ENCODE measurements around the gene STAC3. TPM values are rescaled to one million over a fixed set of nuclear protein-coding genes. Genes with fewer than 3 reads are reported as not detected.
A peak's percentile ranks its signal among the peaks of the same experiment; 100 is the strongest.

The STAC3 gene
- total and polyA plus RNA-seq, 10 of the 15 experiments (the other 5 are each of a cell fraction or from before 2014, with no cell fraction given), result 0.49 to 9.9 (median 3.8) TPM

DNA sequence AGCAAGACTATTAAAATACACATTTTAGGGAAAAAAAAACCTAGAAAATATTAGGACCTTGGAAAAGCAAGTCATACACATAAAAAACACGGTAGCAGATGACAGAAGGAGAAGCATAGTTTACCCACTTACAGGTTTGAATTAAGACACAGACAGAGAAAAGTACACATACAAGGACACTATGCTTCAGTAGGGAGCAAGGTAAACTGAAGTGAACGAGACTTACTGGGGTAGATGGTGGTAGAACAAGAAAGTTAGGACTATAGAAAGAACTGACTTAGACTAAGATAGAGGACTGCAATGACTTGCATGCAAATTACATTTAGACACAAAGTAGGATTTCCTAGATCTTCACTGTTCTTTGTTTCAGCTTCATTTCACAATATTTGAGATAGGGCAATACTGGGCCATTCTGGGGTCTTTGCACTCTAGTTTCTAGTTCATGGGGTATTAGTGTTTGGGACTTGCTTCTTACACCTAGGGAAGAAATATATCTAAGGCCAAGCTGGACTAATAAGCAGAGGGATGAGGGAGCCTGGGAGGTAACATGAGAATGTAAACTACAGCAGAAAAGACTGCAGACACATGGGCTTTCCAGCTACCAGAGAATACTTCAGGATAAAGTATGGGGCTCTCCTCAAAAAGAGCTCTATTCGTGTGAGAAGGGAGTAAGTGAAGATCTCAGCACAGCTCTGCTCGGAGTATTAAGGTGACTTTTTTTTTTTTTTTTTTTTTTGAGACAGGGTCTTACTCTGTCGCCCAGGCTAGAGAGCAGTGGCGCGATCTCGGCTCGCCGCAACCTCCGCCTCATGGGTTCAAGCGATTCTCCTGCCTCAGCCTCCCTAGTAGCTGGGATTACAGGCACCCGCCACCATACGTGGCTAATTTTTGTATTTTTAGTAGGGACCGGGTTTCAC, 27.7 kb upstream of the STAC3 start:
- Histone ChIP-seq H3K4me3 (no peak overlapping the region), H3K4me2 (ENCODE audit: control insufficient read depth, insufficient read depth) (no peak overlapping the region), H2AFZ (ENCODE audit: control insufficient read depth, low read depth, low read length) (no peak overlapping the region; the same call in 1 of the 2 replicates), H3K4me1 (ENCODE audit: control insufficient read depth, insufficient read depth, low read length) (peaks cover 12% of the 10 kb centered on the region), H3K9ac (ENCODE audit: control insufficient read depth, insufficient read depth, low read length) (no peak overlapping the region), H3K36me3 (ENCODE audit: control insufficient read depth in 2 of 2, insufficient read depth in 2 of 2, low read length in 1 of 2) (peaks cover 0 to 9% of the 10 kb centered on the region in 2 experiments; a peak in 1 of 4 replicates), H3K27ac (ENCODE audit: control insufficient read depth, insufficient read depth) (peak overlapping the region; percentile 18; the same call in 1 of the 2 replicates), H3K79me2 (ENCODE audit: control insufficient read depth, insufficient read depth, low read length) (no peaks in the 10 kb centered on the region), H3K9me3 (replicated peaks; ENCODE audit: control insufficient read depth, insufficient read depth, low read length) (no peaks in the 10 kb centered on the region), H3K27me3 (replicated peaks in 1 of 2; ENCODE audit: control insufficient read depth in 2 of 2, insufficient read depth in 2 of 2, low read length in 1 of 2) (no peaks in the 10 kb centered on the region), H4K20me1 (ENCODE audit: control insufficient read depth, insufficient read depth) (no peaks in the 10 kb centered on the region)
- in situ Hi-C loops (cut with MboI), result no loop called here
- no peak for FAIRE-seq
- TF ChIP-seq KDM1A (IDR thresholded peaks at IDR 0.05; ENCODE audit: borderline replicate concordance), result no peak
- no peak for TF ChIP-seq STAT1 (conservative IDR thresholded peaks at IDR 0.05)
- TF ChIP-seq, protein P1, sequence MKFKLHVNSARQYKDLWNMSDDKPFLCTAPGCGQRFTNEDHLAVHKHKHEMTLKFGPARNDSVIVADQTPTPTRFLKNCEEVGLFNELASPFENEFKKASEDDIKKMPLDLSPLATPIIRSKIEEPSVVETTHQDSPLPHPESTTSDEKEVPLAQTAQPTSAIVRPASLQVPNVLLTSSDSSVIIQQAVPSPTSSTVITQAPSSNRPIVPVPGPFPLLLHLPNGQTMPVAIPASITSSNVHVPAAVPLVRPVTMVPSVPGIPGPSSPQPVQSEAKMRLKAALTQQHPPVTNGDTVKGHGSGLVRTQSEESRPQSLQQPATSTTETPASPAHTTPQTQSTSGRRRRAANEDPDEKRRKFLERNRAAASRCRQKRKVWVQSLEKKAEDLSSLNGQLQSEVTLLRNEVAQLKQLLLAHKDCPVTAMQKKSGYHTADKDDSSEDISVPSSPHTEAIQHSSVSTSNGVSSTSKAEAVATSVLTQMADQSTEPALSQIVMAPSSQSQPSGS (IDR thresholded peaks at IDR 0.05; ENCODE audit: low read length), result no peak
- TF ChIP-seq MXI1 (IDR thresholded peaks at IDR 0.05; ENCODE audit: low read depth, low read length), result no peak
- TF ChIP-seq, protein P2, sequence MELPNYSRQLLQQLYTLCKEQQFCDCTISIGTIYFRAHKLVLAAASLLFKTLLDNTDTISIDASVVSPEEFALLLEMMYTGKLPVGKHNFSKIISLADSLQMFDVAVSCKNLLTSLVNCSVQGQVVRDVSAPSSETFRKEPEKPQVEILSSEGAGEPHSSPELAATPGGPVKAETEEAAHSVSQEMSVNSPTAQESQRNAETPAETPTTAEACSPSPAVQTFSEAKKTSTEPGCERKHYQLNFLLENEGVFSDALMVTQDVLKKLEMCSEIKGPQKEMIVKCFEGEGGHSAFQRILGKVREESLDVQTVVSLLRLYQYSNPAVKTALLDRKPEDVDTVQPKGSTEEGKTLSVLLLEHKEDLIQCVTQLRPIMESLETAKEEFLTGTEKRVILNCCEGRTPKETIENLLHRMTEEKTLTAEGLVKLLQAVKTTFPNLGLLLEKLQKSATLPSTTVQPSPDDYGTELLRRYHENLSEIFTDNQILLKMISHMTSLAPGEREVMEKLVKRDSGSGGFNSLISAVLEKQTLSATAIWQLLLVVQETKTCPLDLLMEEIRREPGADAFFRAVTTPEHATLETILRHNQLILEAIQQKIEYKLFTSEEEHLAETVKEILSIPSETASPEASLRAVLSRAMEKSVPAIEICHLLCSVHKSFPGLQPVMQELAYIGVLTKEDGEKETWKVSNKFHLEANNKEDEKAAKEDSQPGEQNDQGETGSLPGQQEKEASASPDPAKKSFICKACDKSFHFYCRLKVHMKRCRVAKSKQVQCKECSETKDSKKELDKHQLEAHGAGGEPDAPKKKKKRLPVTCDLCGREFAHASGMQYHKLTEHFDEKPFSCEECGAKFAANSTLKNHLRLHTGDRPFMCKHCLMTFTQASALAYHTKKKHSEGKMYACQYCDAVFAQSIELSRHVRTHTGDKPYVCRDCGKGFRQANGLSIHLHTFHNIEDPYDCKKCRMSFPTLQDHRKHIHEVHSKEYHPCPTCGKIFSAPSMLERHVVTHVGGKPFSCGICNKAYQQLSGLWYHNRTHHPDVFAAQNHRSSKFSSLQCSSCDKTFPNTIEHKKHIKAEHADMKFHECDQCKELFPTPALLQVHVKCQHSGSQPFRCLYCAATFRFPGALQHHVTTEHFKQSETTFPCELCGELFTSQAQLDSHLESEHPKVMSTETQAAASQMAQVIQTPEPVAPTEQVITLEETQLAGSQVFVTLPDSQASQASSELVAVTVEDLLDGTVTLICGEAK (IDR thresholded peaks at IDR 0.05; ENCODE audit: borderline replicate concordance), result no peak
- TF ChIP-seq ATF7 (IDR thresholded peaks at IDR 0.05; ENCODE audit: low read depth), result no peak
- no peak for TF ChIP-seq WRNIP1 (IDR thresholded peaks at IDR 0.05; ENCODE audit: borderline replicate concordance, low read depth, low read length)
- TF ChIP-seq CBFB (IDR thresholded peaks at IDR 0.05; ENCODE audit: low read depth), result no peak
- no peak for TF ChIP-seq IKZF1 (conservative IDR thresholded peaks at IDR 0.05)
- no peak for TF ChIP-seq NR2C2 (IDR thresholded peaks at IDR 0.05; ENCODE audit: borderline replicate concordance, control insufficient read depth, insufficient read length, low read depth)
- no peak for TF ChIP-seq ZBED1 (IDR thresholded peaks at IDR 0.05; ENCODE audit: borderline replicate concordance)
- no peak for TF ChIP-seq SREBF2 (IDR thresholded peaks at IDR 0.05; ENCODE audit: low read length)
- no peak for TF ChIP-seq ETV6 (conservative IDR thresholded peaks at IDR 0.05 in 1 of 2, IDR thresholded peaks at IDR 0.05 in 1 of 2; ENCODE audit: borderline replicate concordance in 1 of 2, low read depth in 1 of 2)
- RAD21 ChIA-PET (ENCODE audit: unreplicated experiment), result interaction anchor here (0.6 to 1.7 kb wide), 6 partner anchors 11 to 177 kb away, joined by 3 to 6 read pairs (median 4); partner anchors contain the start of gene INHBE
- no TSS peak for BruUV-seq (replicated peaks)
- ATAC-seq, result no peak
- POLR2A ChIA-PET, result no interaction called here
- SMC1A ChIA-PET (ENCODE audit: uncharacterized antibody, unreplicated experiment), result interaction anchor here (0.7 to 1.0 kb wide), 3 partner anchors 13 to 174 kb away, joined by 3 read pairs; no protein-coding TSS in a partner anchor
- no peak for DNase-seq (ENCODE audit: low read depth, low spot score)
- WGBS (ENCODE audit: insufficient coverage, insufficient replicate concordance, low lambda C conversion rate, missing lambda C conversion rate), result 66% methylated on average over 12 of the region's 15 CpGs
- CTCF ChIA-PET, result interaction anchor here (0.6 to 3.5 kb wide), 10 partner anchors 7 to 477 kb away, joined by 3 to 40 read pairs (median 8); partner anchors contain the start of gene INHBE
- intact Hi-C loops (cut with micrococcal nuclease; ENCODE audit: unreplicated experiment), result no loop called here

Data from GM12878 (cell line).